Ishikawa (cell line): ENCODE data around the gene CCL4.

Experiments
- CEBPB ChIP-seq: IDR thresholded peaks from 2 replicates; pipeline ENCODE4 v1.6.1; 2012
- FOXM1 ChIP-seq: IDR thresholded peaks from 2 replicates; pipeline ENCODE4 v1.6.1; 2012; ENCODE audit warnings: low read depth, borderline replicate concordance
- TAF1 ChIP-seq: IDR thresholded peaks from 2 replicates; pipeline ENCODE4 v1.6.1; 2012; ENCODE audit warnings: low read depth, mild to moderate bottlenecking
- TCF12 ChIP-seq: IDR thresholded peaks from 2 replicates; pipeline ENCODE4 v1.6.1; 2012; ENCODE audit warnings: low read depth
- TEAD4 ChIP-seq: IDR thresholded peaks from 2 replicates; pipeline ENCODE4 v1.6.1; 2012
- YY1 ChIP-seq: IDR thresholded peaks from 2 replicates; pipeline ENCODE4 v1.6.1; 2012; ENCODE audit warnings: low read depth

GRCh38 chr17:36153895-36154610 is 50.4 kb downstream of the CCL4 start:
- TF ChIP-seq FOXM1 (no peak), CEBPB (no peak), TCF12 (no peak), TAF1 (no peak), YY1 (no peak), TEAD4 (no peak)
